Measurements from ENCODE around the gene HDAC1. TPM values are rescaled to one million over a fixed set of nuclear protein-coding genes. Genes with fewer than 3 reads are reported as not detected.
"Not testable (repeated sequence)": the region's sequence is repeated elsewhere in the genome, so short reads cannot be mapped to it uniquely, and the experiment has no call there.

The HDAC1 gene
- polyA plus RNA-seq, 4 donors = 162 to 193 (median 179) TPM

DNA sequence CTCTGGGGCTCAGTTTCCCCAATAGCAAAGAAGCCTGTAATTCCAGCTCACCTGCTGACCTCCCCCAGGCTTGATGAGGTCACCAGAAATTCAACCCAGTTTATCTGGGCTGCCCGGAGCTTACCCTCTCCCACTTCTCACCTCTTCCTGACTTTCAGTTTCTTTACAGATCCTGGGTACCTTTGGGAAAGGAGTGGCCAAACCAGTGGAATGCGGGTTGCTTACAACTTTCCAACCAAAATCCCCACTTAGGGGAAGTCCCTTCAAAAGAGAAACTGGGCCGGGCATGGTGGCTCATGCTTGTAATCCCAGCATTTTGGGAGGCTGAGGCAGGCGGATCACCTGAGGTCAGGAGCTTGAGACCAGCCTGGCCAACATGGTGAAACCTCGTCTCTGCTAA is 50.1 kb downstream of the HDAC1 start:
- no peak for DNase-seq (ENCODE audit: low read depth in 4 of 4, low spot score in 3 of 4)

DNA sequence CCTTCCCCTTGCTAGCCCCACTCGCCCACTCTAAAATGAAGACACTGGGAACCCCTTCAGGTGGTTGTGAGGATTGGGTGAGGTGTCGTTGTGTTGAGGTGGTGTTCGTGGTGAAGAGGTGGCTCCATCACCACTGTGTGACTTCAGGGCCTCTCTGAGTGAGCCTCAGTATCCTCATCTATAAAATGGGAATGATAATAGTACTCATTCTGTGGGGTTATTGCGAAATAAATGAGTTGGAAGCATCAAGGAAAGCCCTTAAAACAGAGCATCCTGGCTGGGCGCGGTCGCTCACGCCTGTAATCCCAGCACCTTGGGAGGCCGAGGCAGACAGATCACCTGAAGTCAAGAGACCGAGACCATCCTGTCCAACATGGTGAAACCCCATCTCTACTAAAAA is 50.8 kb downstream of the HDAC1 start:
- no peak for DNase-seq (ENCODE audit: low read depth in 4 of 4, low spot score in 3 of 4)

DNA sequence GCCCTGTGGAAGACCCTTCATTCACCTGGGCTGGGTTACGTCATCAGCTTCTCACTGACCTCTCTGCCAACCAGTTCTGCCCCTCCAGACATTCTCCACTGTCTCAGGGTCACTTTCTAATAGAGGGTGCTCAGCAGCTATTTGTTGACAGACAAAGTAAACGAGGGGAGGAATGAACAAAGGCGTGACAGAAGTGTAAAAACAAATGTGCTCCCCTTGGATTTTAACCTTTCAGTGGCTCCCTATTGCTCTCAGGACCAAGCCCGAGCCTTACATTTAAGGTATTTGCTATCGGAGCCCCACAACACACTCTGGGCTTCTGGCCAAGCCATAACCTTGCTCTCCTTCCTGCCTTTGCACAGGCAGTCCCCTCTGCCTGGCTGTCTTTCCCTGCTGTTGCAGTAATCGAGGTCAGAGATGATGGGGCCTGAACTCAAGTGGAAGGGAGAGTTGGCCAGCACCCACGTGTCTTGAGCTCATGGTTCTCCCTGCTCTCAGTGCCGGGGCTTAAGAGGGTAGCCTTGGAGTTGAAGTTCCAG is 53.5 kb downstream of the HDAC1 start:
- DNase-seq (ENCODE audit: low read depth in 4 of 4, low spot score in 3 of 4) = no peak

DNA sequence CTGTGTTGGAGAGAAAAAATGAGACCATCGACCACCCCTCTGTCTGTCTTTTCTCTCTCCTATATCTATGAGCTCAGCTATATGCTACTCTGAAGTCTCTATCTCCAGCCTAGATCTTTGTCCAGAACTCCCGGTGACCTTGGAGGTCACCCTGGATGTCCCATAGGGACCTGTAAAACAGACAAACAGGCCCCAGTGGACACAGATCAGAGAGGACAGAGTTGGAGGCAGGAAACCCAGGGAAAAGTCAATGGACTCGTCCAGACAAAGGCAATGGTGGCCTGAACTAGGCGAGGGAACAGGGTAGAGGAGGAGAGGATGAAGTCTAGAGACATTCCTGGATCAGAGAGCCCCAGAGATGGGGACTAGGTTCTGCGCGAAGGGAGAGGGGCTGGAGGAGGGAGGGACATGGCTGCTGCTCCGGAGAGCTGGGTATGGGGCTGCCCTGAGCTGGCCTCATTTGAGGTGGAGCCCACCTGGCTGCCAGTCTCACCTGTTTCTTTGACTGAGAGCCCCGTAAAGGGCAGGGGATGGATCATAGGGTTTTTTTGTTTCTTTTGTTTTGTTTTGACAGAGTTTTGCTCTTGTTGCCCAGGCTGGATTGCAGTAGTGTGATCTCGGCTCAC is 54.8 kb downstream of the HDAC1 start:
- DNase-seq (ENCODE audit: low read depth in 4 of 4, low spot score in 3 of 4) = no peak

DNA sequence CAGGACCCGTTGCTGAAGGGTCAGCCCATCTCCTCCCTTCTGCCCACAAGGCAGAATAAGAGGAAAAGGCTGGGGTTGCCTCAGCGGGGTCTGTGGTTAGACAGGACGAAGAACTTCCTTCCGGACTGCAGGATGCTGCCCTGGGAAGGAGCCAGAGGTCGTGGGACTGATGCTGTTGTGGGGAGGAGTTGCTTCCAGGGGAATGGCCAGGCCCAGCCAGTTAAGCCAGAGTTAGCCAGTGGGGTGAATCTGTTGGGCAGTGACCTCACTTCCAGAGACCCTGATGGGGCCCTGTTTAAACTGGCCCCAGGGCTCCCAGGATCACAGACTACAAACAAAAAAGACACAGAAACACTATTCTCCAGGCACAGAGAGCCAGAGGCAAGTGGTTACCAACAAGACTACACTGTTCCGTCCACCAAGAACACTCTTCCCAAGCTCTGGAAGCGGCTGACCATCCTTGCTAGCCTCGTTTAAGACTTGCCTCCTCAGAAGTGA is 57.4 kb downstream of the HDAC1 start:
- no peak for DNase-seq (ENCODE audit: low read depth in 4 of 4, low spot score in 3 of 4)

DNA sequence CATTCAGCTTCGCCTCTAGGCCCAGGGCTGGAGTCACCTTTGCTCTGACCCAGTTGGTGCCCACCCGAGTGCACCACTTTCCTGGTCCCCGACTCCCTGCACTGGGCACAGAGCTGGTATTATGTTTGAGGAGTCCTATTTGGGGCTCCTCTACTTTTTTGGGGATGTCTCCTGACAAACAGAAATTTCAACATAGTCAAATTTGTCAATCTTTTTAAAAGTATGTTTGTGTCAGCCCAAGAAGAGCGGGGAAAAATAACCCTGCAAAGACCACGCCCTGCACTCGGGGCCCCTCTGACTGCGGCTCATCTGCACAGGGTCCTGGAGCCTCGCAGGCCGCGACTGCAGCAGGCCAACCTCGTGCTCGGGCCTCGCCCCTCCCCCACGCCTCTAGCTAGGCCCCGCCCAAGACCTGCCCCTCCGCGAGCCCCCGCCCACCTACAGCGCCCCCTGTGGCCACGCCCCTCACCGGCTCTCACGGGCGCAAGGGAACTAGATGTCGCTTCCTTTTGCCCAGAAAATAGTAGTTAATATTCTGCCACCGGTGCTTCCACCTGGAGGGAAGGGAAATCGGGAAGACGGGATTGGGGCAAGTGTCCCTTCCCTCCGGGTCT is 59.0 kb downstream of the HDAC1 start:
- DNase-seq (ENCODE audit: low read depth in 4 of 4, low spot score in 3 of 4) = no peak

DNA sequence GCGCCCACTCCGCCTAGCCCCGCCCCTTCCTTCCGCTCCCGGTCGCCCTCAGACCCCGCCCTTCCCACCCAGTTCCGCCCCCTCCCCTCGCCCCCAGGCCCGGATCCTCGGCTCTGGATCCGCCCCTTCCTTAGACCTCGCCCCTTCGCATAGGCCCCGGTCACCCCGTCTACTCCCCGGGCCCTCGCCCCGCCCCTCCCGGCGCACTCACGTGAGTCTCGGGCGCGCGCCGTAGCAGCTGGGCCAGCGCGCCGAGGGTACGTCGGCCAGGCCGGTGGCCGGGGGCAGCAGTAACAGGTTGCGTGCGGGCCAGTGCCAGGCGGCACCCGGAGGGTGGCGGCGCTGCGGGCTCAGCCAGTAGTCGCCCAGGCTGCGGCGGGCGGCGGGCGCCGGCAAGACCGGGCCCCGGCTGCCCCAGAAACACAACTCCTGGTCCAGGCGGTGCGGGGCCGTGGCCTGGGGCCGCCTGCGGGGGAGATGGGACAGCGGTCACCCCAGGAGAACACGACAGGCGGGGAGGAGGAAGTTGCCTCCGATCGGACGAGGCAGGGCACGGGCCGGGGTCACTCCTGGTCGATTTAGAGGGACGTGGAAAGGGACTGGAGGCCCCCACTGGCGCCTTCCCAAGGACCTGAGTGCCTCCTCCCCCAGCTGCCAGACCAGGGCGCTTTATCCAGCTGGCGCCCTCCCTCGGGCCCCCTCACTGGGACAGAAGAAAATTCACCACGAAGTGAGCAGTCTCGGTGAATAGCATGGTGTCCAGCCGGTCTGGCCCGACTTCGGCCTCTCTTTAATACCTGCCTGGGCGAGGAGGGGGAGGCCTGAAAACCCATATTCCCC is 59.7 kb downstream of the HDAC1 start:
- DNase-seq (ENCODE audit: low read depth in 4 of 4, low spot score in 3 of 4) = peak; percentile 88 to 94 (median 92)

DNA sequence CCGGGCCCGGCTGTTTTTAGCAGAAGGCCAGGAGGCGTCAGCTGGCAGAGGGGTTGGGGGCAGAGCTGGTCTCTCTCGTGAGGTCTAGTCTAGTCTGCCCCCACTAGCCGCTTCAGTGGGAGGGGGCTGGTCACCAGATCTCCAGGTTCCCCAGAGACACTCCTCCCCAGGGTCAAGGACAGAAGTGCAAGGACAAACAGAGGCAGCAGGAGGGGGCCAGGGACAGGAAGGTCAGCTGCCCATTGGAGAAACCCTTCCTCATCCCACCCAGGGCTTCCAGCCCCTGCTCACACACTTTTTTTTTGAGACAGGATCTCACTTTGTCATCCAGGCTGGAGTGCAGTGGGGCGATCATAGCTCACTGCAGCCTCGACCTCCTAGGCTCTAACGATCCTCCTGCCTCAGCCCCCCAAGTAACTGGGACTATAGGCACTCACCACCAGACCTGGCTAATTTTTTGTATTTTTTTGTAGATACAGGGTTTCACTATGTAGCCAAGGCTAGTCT is 60.4 kb downstream of the HDAC1 start:
- no peak for DNase-seq (ENCODE audit: low read depth in 4 of 4, low spot score in 3 of 4)

DNA sequence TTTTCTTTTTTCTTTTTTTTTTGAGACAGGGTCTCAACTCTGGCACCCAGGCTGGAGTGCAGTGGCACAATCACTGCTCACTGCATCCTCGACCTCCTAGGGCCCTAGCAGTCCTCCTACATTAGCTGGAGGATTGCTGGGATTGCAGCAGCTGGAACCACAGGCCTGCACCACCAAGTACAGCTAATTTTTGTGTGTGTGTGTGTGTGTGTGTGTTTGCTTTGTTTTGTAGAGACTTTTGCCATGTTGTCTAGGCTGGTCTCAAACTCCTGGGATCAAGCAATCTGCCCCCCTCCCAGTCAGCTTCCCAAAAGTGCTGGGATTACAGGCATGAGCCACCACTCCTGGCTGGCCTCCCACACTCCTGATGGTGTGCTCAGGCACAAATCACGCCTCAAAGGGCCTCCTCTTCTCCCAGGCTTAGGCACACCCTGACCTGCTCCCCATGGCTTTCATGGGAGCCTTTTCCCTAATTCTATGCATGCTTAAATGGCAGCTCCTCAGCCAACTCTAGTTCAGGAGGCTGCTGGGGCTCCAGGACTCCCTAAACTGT is 61.0 kb downstream of the HDAC1 start:
- no peak for DNase-seq (ENCODE audit: low read depth in 4 of 4, low spot score in 3 of 4)

DNA sequence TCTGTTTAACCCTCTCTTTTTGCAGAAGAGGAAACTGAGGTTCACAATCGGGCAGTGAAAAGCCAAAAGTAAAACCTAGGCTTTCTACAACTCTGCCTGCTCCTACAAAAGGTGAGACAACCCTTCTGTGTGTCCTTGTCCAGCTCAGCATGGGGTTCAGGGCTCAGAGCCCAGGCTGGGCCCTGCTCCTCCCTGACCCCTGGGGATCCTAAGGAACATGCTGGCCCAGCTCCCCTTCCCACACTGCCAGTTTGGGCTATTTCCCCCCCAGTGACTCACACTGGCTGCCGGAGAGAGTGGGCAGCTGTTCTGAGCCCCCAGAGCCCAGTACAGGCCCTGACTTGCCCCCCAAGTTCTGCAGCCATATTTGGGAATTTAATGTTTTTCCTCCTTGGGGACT is 61.5 kb downstream of the HDAC1 start:
- no peak for DNase-seq (ENCODE audit: low read depth in 4 of 4, low spot score in 3 of 4)

DNA sequence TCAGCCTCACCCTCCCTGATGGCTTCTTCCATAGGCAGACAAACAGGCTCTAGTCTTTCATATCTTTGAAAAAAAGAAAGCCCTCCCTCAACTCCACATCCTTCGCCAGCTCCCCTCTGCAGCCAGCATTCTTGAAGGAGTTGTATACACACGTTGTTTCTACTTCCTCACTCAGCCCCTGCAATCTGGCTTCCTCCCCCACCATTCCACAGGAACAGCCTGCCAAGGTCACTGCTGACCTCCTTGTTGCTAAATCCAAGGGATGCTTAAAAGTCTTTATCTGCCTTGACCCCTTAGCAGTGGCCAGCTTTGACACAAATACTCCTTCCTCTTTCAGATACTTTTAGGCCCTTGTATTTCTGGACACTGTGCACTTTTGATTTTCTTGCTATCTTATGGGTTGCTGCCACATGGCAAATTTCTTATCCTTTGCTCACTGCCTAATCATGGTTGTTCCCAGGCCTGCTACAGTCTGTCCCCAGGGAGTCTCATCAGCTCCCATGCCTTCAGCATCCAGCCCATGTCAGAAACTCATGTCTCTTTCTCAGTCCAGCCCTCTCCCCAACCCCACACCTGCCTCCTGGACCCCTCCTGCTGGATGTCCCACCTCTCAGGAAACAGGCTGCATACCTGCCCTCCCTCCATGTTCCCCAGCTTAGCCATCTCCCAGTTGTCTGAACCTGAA is 62.1 kb downstream of the HDAC1 start:
- peak in 1 of 4 donors; percentile 48 for DNase-seq (ENCODE audit: low read depth in 4 of 4, low spot score in 3 of 4)

DNA sequence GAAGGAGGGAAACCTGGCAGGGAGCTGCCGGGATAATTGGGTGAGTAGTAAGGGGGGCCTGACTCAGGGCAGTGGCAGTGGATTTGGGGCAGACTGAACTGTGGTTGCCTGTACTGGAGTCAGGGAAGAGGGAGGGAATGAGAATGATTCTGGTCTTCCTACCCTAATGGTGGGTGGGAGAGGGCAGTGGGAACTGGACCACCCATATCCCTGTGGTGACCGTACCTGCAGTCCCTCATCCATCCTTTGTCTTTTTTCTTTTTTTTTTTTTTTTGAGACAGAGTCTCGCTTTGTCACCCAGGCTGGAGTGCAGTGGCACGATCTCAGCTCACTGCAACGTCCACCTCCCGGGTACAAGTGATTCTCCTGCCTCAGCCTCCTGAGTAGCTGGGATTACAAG is 63.9 kb downstream of the HDAC1 start:
- DNase-seq (ENCODE audit: low read depth in 4 of 4, low spot score in 3 of 4) = not testable (repeated sequence)

DNA sequence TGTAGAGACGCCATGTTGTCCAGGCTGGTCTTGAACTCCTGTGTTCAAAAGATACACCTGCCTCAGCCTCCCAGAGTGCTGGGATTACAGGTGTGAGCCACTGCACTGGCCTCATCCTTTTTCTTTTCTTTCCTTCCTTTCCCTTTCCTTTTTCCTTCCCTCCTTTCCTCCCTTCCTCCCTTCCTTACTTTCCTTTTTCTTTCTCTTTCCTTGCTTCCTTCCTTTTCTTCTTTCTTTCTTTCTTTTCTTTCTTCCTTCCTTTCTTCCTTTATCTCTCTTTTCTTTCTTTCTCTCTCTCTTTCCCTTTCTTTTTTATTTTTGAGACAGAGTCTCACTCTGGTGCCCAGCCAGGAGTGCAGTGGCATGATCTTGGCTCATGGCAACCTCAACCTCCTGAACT is 64.6 kb downstream of the HDAC1 start:
- no peak for DNase-seq (ENCODE audit: low read depth in 4 of 4, low spot score in 3 of 4)

DNA sequence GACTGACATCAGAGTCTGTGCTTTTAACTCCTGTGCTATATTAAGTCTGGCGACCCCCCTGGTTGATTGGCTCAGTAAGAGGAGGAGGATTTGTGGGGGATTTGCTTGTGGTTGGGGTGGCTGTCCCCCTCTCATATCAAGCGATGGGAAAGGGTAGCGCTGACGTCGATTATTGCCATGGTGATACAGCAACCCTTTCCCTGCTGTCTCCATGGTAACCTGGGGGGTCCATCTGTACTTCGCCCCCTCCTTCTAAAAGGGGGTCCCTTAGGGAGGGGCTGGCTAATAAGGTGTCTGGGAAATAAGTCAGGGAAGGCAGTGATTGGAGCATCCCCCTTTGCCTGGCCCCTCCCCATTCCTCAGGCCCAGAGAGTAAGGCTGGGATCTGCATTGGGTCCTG is 65.7 kb downstream of the HDAC1 start:
- DNase-seq (ENCODE audit: low read depth in 4 of 4, low spot score in 3 of 4) = no peak

DNA sequence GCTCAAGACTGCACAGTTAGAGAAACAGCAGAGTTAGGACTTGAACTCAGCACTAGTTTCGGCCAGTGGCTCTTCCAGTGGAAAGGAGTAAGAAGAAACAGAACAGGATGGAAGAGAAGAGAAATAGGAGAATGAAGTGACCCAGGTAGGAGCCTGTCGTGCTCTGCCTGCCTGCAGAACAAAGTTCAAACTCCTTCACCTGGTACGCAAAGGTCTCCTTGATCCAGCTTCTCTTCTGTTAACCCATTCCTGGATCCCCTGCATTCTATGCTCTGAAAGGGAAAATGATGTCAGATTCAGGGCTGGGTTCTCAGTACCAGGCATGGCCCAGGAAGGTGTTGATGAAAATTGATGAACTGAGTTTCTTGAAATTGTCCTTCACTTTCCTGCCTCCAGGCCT is 66.6 kb downstream of the HDAC1 start:
- no peak for DNase-seq (ENCODE audit: low read depth in 4 of 4, low spot score in 3 of 4)

DNA sequence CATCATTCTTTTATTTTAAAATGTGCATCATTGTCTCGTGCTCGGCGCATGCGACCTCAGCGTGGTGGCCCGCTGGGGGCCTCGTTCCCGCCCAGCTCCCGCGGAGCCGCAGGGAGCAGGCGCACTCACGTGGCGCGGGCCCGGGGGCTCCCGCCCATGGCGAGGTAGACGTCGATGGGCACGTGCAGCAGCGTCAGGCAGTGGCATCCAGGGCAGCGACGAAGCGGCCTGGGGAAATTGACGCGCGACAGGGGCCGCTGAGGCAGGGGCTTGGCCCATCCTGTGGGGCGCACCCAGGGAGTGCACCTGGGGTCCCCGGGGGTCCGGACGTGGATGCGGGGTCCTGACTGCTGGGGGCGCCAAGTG is 69.4 kb downstream of the HDAC1 start:
- DNase-seq (ENCODE audit: low read depth in 4 of 4, low spot score in 3 of 4) = no peak

DNA sequence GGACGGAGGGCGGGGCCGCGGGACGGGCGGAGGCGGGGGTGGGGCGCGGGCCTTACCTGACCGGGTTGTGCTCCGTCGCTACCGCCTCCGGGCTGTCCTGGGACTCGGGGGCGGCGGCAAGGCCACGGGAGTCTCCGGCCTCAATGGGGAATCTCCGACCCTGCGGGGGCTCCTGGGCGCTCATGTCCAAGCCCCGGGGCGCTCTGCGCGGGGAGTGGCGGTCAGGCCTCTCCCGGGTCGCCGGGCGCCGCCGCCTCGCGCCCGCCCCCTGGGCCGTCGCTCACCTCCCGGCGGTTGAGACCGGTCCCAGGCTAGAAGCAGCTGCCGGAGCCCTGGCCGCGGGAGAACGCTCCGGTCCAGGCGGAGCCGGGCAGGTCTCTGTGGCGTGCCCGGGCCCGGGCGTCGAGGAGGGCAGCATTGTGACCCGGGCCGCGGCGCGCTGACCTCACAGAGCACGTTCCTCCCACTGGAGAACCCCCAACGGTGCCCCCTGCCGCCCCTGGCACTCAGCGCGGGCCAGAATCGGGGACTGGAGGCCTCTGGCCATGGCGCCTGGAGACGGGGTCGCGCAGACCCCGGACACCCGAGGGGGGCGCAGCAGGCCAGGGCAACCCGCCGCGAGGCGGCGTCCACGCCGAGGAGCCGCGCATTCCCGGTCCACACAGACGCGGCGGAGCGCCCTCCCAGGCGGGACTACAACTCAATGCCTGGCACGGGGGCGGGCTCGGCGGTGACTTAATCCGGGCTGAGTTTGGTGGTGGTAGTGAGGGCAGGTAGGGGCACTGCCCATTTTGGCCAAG is 70.0 kb downstream of the HDAC1 start:
- DNase-seq (ENCODE audit: low read depth in 4 of 4, low spot score in 3 of 4) = peak; percentile 39 to 51 (median 42)

DNA sequence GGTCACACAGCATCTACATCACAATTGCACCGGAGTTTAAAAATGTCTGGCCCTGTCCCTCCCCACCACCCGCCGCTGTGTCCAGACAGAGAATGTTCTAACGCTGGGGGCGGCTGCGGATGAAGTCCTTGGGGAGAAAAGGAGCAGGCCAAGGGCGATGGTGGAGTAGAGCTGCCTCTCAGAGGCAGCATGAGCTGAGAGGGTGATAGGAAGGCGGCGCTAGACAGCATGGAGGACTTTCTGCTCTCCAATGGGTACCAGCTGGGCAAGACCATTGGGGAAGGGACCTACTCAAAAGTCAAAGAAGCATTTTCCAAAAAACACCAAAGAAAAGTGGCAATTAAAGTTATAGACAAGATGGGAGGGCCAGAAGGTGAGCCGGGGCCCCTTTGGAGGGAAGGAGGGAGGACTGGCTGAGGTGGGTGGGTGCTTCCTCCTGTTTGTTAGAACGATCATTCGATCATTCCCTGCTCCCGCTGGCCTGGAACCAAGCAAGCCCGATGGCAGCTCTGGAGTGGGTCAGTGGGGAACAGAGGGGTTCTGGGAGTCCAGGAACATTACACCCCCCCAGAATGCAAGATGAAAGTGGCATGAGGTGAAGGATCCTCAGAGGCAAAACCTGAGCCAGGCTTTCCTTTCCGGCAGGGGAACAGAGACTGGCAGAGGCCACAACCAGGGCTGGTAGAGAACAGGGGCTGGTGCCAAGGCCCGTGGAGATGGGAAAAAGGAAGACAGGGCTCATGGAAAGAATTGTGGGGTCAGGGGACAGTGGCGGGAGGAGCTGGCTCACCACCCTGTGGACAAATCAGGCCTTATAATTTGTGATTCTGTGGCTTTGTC is 70.8 kb downstream of the HDAC1 start, which contains the start of the genes FAM229A and TSSK3:
Gene FAM229A, minus strand, starts transcription at position 12 of the 840 bp plus-strand sequence. CDS start 394 bp downstream, outside the sequence.
Gene TSSK3, plus strand, starts transcription at position 66 of the 840 bp plus-strand sequence. Its CDS starts 163 bp downstream, at position 229.
- DNase-seq (ENCODE audit: low read depth in 4 of 4, low spot score in 3 of 4) = no peak

Measured in right renal pelvis (tissue), 4 donors.